Left lung (tissue), 10 donors: ENCODE results near the gene ZNF837. TPM values are rescaled to one million over a fixed set of nuclear protein-coding genes. Genes with fewer than 3 reads are reported as not detected.
A peak's percentile ranks its signal among the peaks of the same experiment; 100 is the strongest.
"Not testable (repeated sequence)": the region's sequence is repeated elsewhere in the genome, so short reads cannot be mapped to it uniquely, and the experiment has no call there.

ENCODE experiments used
- ATAC-seq: fragments of 200-7000 bp; cut with Tn5 transposase; one replicate; pipeline ENCODE4 v1.9.1; 2020; ENCODE audit warnings: moderate library complexity
- DNase-seq, 4 donors: peaks; one replicate each; pipeline ENCODE4 v3.0.0-alpha.2; 2013 to 2020
- H3K27ac ChIP-seq, 2 donors: fragments of 200-600 bp; sonication (generic) in 1 of 2; one replicate each; pipeline versions ENCODE4 v1.5.0 to v1.8.0; 2020 to 2021
- H3K27me3 ChIP-seq, 2 donors: fragments of 200-600 bp; sonication (generic) in 1 of 2; one replicate each; pipeline versions ENCODE4 v1.5.0 to v1.8.0; 2020 to 2021
- H3K36me3 ChIP-seq, 2 donors: fragments of 200-600 bp; sonication (generic) in 1 of 2; one replicate each; pipeline versions ENCODE4 v1.5.0 to v1.8.0; 2020 to 2021
- H3K4me1 ChIP-seq, 2 donors: fragments of 200-600 bp; one replicate each; pipeline ENCODE4 v1.8.0; 2021
- H3K4me3 ChIP-seq, 2 donors: fragments of 200-600 bp; sonication (generic) in 1 of 2; one replicate each; pipeline versions ENCODE4 v1.5.0 to v1.8.0; 2020 to 2021; ENCODE audit warnings: mild to moderate bottlenecking in 1 of 2
- H3K9me3 ChIP-seq, 2 donors: fragments of 200-600 bp; sonication (generic) in 1 of 2; one replicate each; pipeline versions ENCODE4 v1.5.0 to v1.8.0; 2020 to 2021
- intact Hi-C, 2 donors: fragments of 100-400 bp; cut with DNase I; formaldehyde crosslinking; loops; one replicate each; pipeline versions ENCODE4 v1.11.2 to v1.14.2; 2022
- polyA plus RNA-seq, 6 donors: library from polyadenylated mRNA; unstranded; fragments of 120-200 nt; gene quantifications; one replicate each; pipeline ENCODE4 v1.2.1, GENCODE V29; 2013; ENCODE audit not compliant: insufficient read length in 6 of 6
- total RNA-seq, 2 donors: library from RNA; stranded (reverse); fragmentation: NEBNext Ultra II Directional; extraction: Animal tissue kit (Norgen Biotek cat#: 25700); gene quantifications; one replicate each; pipeline ENCODE4 v1.2.1, GENCODE V29; 2021
- TF ChIP-seq, protein P1 (sequence below), 2 donors: fragments of 200-600 bp; sonication (generic) in 1 of 2; IDR thresholded peaks; one replicate each; pipeline versions ENCODE4 v1.5.0 to v1.8.0; 2021; ENCODE audit warnings: antibody characterized with exemption in 2 of 2
- donor health status: DM: no; HTN: yes; CAD: no.
- donor health status: DM: no; HTN: no; CAD: no.

Gene ZNF837
- total and polyA plus RNA-seq, 8 donors = 1.7 to 3.7 (median 2.5) TPM

DNA sequence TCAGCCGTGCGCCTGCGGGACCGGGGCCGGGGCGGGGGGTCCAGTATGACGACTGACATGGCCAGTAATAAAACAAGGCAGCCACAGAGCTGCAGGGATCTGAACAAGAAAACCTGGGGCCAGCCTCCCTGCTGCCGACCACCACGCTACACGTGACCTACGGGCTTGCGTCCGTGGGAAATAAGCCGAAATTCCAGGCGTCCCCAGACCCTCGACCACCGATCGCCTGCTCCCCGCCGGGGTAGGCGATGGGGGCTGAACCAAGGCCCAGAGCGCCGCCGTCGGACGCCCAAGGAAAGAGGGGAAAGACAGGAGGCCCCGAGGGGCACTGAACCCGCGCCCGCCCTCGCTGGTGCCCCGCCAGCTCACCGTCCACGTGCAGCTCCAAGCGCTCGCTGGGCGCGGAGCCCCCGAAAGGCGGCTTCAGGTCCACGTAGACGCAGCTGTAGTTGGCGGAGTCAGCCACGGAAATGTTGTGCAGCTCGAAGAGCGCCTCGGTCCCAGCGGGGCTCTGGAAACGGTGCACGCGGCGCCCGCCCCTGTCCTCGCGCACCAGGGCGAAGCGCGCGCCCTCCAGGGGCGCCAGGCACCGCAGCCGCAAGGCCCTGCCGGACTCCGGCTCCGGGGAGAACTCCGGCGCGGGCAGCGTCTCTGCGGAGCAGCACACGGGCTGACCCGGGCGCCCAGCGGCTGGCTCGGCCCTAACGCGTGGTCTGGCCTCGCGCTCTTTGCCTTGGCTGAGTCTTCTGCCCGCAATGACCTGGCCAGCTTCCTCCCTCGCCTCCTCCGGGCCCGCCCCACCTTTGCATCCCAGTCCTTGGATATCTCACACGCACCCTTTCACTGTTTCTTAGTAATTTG, 30.6 kb downstream of the ZNF837 start:
- intact Hi-C loops = no loop called here
- no peak overlapping the region for H3K4me3 ChIP-seq
- H3K9me3 ChIP-seq = no peaks in the 10 kb centered on the region
- H3K4me1 ChIP-seq = peaks cover 0 to 27% of the 10 kb centered on the region in 2 donors
- no peak for DNase-seq
- H3K36me3 ChIP-seq = peaks cover 0 to 5% of the 10 kb centered on the region in 2 donors
- no peak overlapping the region for H3K27ac ChIP-seq
- TF ChIP-seq, protein P1, sequence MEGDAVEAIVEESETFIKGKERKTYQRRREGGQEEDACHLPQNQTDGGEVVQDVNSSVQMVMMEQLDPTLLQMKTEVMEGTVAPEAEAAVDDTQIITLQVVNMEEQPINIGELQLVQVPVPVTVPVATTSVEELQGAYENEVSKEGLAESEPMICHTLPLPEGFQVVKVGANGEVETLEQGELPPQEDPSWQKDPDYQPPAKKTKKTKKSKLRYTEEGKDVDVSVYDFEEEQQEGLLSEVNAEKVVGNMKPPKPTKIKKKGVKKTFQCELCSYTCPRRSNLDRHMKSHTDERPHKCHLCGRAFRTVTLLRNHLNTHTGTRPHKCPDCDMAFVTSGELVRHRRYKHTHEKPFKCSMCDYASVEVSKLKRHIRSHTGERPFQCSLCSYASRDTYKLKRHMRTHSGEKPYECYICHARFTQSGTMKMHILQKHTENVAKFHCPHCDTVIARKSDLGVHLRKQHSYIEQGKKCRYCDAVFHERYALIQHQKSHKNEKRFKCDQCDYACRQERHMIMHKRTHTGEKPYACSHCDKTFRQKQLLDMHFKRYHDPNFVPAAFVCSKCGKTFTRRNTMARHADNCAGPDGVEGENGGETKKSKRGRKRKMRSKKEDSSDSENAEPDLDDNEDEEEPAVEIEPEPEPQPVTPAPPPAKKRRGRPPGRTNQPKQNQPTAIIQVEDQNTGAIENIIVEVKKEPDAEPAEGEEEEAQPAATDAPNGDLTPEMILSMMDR (IDR thresholded peaks at IDR 0.05) = no peak
- no peak for ATAC-seq
- peaks cover 28 to 96% of the 10 kb centered on the region in 2 donors for H3K27me3 ChIP-seq

DNA sequence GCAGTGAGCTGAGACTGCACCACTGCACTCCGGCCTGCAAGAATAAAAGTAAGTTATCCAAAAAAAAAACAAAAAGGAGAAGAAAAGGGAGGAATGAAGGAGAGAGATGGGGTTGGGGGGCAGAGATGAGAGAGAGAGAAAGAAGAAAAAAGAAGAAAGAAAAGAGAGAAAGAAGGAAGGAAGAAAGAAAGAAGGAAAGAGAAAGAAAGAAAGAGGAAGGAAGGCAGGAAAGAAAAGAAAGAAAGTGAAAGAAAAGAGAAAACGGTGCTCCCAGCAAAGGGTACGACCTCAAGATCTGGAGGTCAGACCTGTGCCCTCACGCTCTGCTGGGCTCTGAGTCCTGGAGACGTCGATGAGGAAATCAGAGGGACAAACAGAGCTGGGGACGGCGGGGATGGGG, 31.2 kb downstream of the ZNF837 start:
- peaks cover 0 to 27% of the 10 kb centered on the region in 2 donors for H3K4me1 ChIP-seq
- TF ChIP-seq, protein P1 (IDR thresholded peaks at IDR 0.05) = no peak
- DNase-seq = no peak
- intact Hi-C loops = no loop called here
- H3K4me3 ChIP-seq = no peak overlapping the region
- no peaks in the 10 kb centered on the region for H3K9me3 ChIP-seq
- H3K36me3 ChIP-seq = peaks cover 0 to 5% of the 10 kb centered on the region in 2 donors
- ATAC-seq = no peak
- peaks cover 28 to 91% of the 10 kb centered on the region in 2 donors for H3K27me3 ChIP-seq
- H3K27ac ChIP-seq = no peak overlapping the region

DNA sequence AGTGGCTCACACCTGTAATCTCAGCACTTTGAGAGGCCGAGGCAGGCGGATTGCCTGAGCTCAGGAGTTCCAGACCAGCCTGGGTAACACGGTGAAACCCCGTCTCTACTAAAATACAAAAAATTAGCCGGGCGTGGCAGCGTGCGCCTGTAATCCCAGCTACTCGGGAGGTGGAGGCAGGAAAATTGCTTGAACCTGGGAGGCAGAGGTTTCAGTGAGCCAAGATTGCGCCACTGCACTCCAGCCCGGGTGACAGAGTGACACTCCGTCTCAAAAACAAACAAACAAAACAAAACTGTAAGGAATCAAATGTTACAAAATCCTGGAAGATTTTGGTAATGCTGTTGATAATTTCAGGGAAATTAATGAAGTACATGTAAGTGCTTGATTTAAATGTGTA, 32.8 kb downstream of the ZNF837 start:
- intact Hi-C loops = not testable (repeated sequence)

DNA sequence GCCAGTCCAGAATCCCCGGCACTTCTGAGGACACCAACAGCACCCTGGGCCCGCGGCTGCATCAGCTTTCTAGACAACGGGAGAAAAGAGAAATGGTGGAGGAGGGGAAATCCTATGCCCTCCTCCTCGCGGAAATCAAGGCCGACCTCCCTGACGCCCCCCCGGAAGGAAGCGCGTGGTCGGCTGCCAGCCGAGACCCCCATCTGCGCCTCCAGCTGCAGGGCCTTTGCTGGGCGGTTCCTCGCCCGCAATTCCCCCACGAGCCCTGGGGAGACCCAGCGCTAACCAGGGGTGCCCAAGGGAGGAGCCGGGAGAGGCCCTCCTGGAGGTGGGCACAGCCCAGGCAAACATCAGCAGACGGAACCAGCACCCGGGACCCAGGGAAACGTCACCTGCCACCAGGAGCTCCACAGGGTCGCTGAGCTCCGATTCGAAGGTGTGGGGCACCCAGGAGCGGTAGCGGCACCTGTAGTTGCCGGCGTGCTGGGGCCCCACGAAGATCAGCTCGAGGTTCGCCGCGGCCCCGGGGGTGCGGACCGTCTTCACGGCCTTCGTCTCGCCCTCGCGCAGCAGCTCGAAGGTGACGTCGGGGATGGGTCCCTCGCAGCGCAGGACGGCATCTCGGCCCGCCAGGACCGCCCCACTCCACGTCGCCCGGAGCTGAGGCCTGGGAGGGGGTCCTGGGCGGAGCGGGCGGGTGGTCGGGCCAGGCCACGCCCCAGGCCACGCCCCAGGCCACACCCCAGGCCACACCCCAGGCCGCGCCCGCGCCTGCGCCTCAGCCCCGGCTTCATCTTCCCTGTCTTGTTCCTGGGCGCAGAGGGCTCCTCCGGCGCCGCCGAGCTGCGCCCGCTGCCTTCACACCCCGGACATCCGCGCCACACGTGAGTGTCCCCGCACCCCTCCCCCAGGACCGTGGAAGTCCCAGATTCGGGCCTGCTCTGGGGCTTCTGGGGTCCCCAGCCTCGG, 33.6 kb downstream of the ZNF837 start:
- no peaks in the 10 kb centered on the region for H3K9me3 ChIP-seq
- ATAC-seq = peak; percentile 96
- TF ChIP-seq, protein P1 (IDR thresholded peaks at IDR 0.05) = no peak
- H3K27ac ChIP-seq = peak overlapping the region; percentile 48 to 79
- intact Hi-C loops = no loop called here
- peak overlapping the region; percentile 46 to 70 for H3K4me3 ChIP-seq
- peaks cover 28 to 70% of the 10 kb centered on the region in 2 donors for H3K27me3 ChIP-seq
- H3K4me1 ChIP-seq = peaks cover 0 to 27% of the 10 kb centered on the region in 2 donors
- H3K36me3 ChIP-seq = peaks cover 0 to 5% of the 10 kb centered on the region in 2 donors
- peak in 3 of 4 donors; percentile 26 to 89 (median 69) for DNase-seq

More for the DNA sequence above, 32.8 kb downstream of the ZNF837 start:
- DNase-seq, ATAC-seq, H3K36me3 ChIP-seq, H3K9me3 ChIP-seq, H3K27ac ChIP-seq: not testable (repeated sequence)
- H3K27me3 ChIP-seq = peaks cover 28 to 78% of the 10 kb centered on the region in 2 donors
- H3K4me1 ChIP-seq = peaks cover 0 to 27% of the 10 kb centered on the region in 2 donors
- peak overlapping the region; percentile 46 to 70 for H3K4me3 ChIP-seq

DNA sequence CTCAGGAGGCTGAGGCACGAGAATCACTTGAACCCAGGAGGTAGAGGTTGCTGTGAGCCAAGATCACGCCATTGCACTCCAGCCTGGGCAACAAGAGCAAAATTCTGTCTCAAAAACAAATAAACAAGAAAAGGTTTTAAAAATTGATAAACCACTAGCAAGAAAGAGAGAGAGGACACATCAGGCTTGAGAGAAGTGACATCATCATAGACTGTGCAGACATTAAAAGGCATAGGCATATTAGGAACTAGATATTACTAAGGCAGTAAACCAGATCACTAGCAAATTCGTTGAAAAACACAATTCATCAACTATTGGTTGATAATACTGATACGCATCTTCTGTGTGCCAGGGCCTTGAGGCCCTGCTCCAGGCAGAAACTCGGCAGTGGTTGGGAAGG, 35.3 kb downstream of the ZNF837 start:
- no peak overlapping the region for H3K4me3 ChIP-seq
- DNase-seq = no peak
- no peak for ATAC-seq
- no peaks in the 10 kb centered on the region for H3K9me3 ChIP-seq
- H3K36me3 ChIP-seq = peaks cover 0 to 17% of the 10 kb centered on the region in 2 donors
- H3K27ac ChIP-seq = no peak overlapping the region
- H3K27me3 ChIP-seq = peaks cover 28 to 53% of the 10 kb centered on the region in 2 donors
- peaks cover 0 to 27% of the 10 kb centered on the region in 2 donors for H3K4me1 ChIP-seq
- intact Hi-C loops = no loop called here
- TF ChIP-seq, protein P1 (IDR thresholded peaks at IDR 0.05) = no peak
